HCT116 (cell line): Measurements from ENCODE around the gene BICD1. TPM values are rescaled to one million over a fixed set of nuclear protein-coding genes. Genes with fewer than 3 reads are reported as not detected.

ENCODE experiments used
- ATAC-seq: fragments of 200-7000 bp; cut with Tn5 transposase; 2 replicates; pipeline ENCODE4 v1.9.1; 2020; ENCODE audit warnings: mild to moderate bottlenecking, moderate library complexity
- BruUV-seq: library from RNA; stranded (reverse); fragments of 400-500 nt; replicated peaks from 2 replicates; lab custom pipeline; 2021; lab: Mats Ljungman, UMichigan
- CTCF ChIA-PET: fragments of 300-600 bp; sonication (Branson Sonifier 250); formaldehyde crosslinking; loops from one replicate; lab custom pipeline; 2021; ENCODE audit warnings: antibody characterized with exemption; lab: Charles Lee
- POLR2A ChIA-PET: fragments of 300-600, 350-600 bp; sonication (Branson Sonifier 250); formaldehyde crosslinking; loops from one replicate; lab custom pipeline; 2021; ENCODE audit warnings: antibody characterized with exemption; lab: Charles Lee
- RAD21 ChIA-PET, 2 experiments: fragments of 300-600 bp; sonication (Branson Sonifier 250); formaldehyde crosslinking; loops; one replicate each; lab custom pipeline; 2023; ENCODE audit warnings: low total read pairs in 2 of 2; ENCODE audit not compliant: uncharacterized antibody in 2 of 2, unreplicated experiment in 2 of 2, low non-redundant PET in 1 of 2; lab: Charles Lee
- DNase-seq: peaks from one replicate; pipeline ENCODE4 v3.0.0-alpha.2; 2010; ENCODE audit warnings: low read depth, low spot score
- H2AFZ ChIP-seq: fragments of 200-600 bp; shearing (Covaris generic), sonication (generic); 2 replicates; pipeline ENCODE4 v1.6.1; 2017; ENCODE audit warnings: low read depth, mixed run types, mixed read lengths, antibody characterized with exemption, low read length; ENCODE audit not compliant: poor library complexity, severe bottlenecking
- H3K27ac ChIP-seq: 2 replicates; pipeline ENCODE4 v1.5.1; 2012; ENCODE audit warnings: low read depth, low read length
- H3K27me3 ChIP-seq: fragments of 200-600 bp; sonication (generic); 2 replicates; pipeline ENCODE4 v1.6.1; 2016; ENCODE audit warnings: mixed run types, low read length, mixed read lengths; ENCODE audit not compliant: insufficient read depth
- H3K36me3 ChIP-seq, 2 experiments: fragments of 200-500 bp in 1 of 2; fragments of 200-600 bp in 1 of 2; sonication (Bioruptor generic) in 1 of 2; sonication (generic) in 1 of 2; 2 replicates each; pipeline versions ENCODE4 v1.5.1 to v1.6.1; 2014 to 2016; ENCODE audit warnings: low read length in 2 of 2, inconsistent platforms in 1 of 2, mixed read lengths in 1 of 2, mixed run types in 1 of 2; ENCODE audit not compliant: insufficient read depth in 2 of 2, control insufficient read depth in 1 of 2
- H3K4me1 ChIP-seq, 2 experiments: fragments of 200-600 bp in 1 of 2; sonication (generic) in 1 of 2; 2 replicates each; pipeline versions ENCODE4 v1.5.1 to v1.6.1; 2012 to 2017; ENCODE audit warnings: low read length in 2 of 2, inconsistent platforms in 1 of 2, mild to moderate bottlenecking in 1 of 2, mixed read lengths in 1 of 2, mixed run types in 1 of 2, moderate library complexity in 1 of 2; ENCODE audit not compliant: insufficient read depth in 2 of 2, control insufficient read depth in 1 of 2
- H3K4me2 ChIP-seq: fragments of 200-600 bp; sonication (generic); 2 replicates; pipeline ENCODE4 v1.6.1; 2017; ENCODE audit warnings: mixed run types, low read length, mixed read lengths
- H3K4me3 ChIP-seq, 2 experiments: fragments of 200-600 bp in 1 of 2; sonication (generic) in 1 of 2; replicated peaks in 1 of 2; 2 replicates each; pipeline ENCODE4 v1.5.1; 2011 to 2016; ENCODE audit warnings: low read length in 2 of 2, control low read depth in 1 of 2, low read depth in 1 of 2, mild to moderate bottlenecking in 1 of 2, mixed read lengths in 1 of 2, mixed run types in 1 of 2
- H3K79me2 ChIP-seq: fragments of 200-600 bp; sonication (generic); 2 replicates; pipeline ENCODE4 v1.6.1; 2017; ENCODE audit warnings: mild to moderate bottlenecking, mixed run types, low read length, moderate library complexity, mixed read lengths; ENCODE audit not compliant: insufficient read depth
- H3K9ac ChIP-seq: fragments of 200-600 bp; sonication (generic); 2 replicates; pipeline ENCODE4 v1.6.1; 2016; ENCODE audit warnings: low read length, mixed read lengths
- H3K9me2 ChIP-seq: fragments of 200-600 bp; sonication (generic), shearing (Covaris generic); 2 replicates; pipeline ENCODE4 v1.6.1; 2017; ENCODE audit warnings: mixed run types, mild to moderate bottlenecking, moderate library complexity; ENCODE audit not compliant: insufficient read depth
- H3K9me3 ChIP-seq, 2 experiments: fragments of 200-500 bp in 1 of 2; fragments of 200-600 bp in 1 of 2; sonication (Bioruptor generic) in 1 of 2; sonication (generic) in 1 of 2; 2 replicates each; pipeline ENCODE4 v1.6.1; 2014 to 2017; ENCODE audit warnings: low read length in 2 of 2, mixed read lengths in 2 of 2, inconsistent platforms in 1 of 2, low read depth in 1 of 2, mild to moderate bottlenecking in 1 of 2, mixed run types in 1 of 2, moderate library complexity in 1 of 2; ENCODE audit not compliant: control insufficient read depth in 1 of 2, insufficient read depth in 1 of 2
- H4K20me1 ChIP-seq: fragments of 200-600 bp; sonication (generic), shearing (Covaris generic); 2 replicates; pipeline ENCODE4 v1.6.1; 2017; ENCODE audit warnings: mixed run types, mild to moderate bottlenecking, moderate library complexity; ENCODE audit not compliant: insufficient read depth
- ATF3 ChIP-seq: IDR thresholded peaks from 2 replicates; pipeline ENCODE4 v1.6.1; 2012
- CTCF ChIP-seq, 3 experiments: fragments of 200-600 bp in 1 of 3; sonication (generic) in 1 of 3; IDR thresholded peaks in 2 of 3; conservative IDR thresholded peaks in 1 of 3; 2 replicates each; pipeline ENCODE4 v1.5.1; 2012 to 2017; ENCODE audit warnings: low read depth in 2 of 3, low read length in 2 of 3, antibody characterized with exemption in 1 of 3, borderline replicate concordance in 1 of 3, control low read depth in 1 of 3, mild to moderate bottlenecking in 1 of 3, mixed read lengths in 1 of 3, mixed run types in 1 of 3, moderate library complexity in 1 of 3; ENCODE audit not compliant: insufficient read depth in 1 of 3
- EGR1 ChIP-seq: IDR thresholded peaks from 2 replicates; pipeline ENCODE4 v1.6.1; 2012; ENCODE audit warnings: low read depth
- ELF1 ChIP-seq: IDR thresholded peaks from 2 replicates; pipeline ENCODE4 v1.6.1; 2012; ENCODE audit warnings: low read depth, borderline replicate concordance
- EZH2phosphoT487 ChIP-seq: fragments of 200-600 bp; IDR thresholded peaks from 2 replicates; pipeline ENCODE4 v1.6.1; 2018; ENCODE audit warnings: antibody characterized with exemption, borderline replicate concordance
- FOSL1 ChIP-seq: IDR thresholded peaks from 2 replicates; pipeline ENCODE4 v1.6.1; 2012; ENCODE audit warnings: low read depth
- JUND ChIP-seq: IDR thresholded peaks from 2 replicates; pipeline ENCODE4 v1.6.1; 2012
- MAX ChIP-seq: IDR thresholded peaks from 2 replicates; pipeline ENCODE4 v1.6.1; 2012
- POLR2A ChIP-seq: IDR thresholded peaks from 2 replicates; pipeline ENCODE4 v1.7.0; 2011; ENCODE audit warnings: borderline replicate concordance; ENCODE audit not compliant: insufficient read depth, insufficient read length; ENCODE audit errors: extremely low read depth
- RAD21 ChIP-seq: IDR thresholded peaks from 2 replicates; pipeline ENCODE4 v1.6.1; 2012; ENCODE audit warnings: low read depth, mild to moderate bottlenecking
- SIN3A ChIP-seq: IDR thresholded peaks from 2 replicates; pipeline ENCODE4 v1.6.1; 2012; ENCODE audit warnings: low read depth
- SP1 ChIP-seq: IDR thresholded peaks from 2 replicates; pipeline ENCODE4 v1.6.1; 2012; ENCODE audit warnings: low read depth
- SRF ChIP-seq: IDR thresholded peaks from 2 replicates; pipeline ENCODE4 v1.6.1; 2012; ENCODE audit warnings: low read depth
- intact Hi-C: fragments of 100-400 bp; cut with micrococcal nuclease; formaldehyde crosslinking; loops from 2 replicates; pipeline ENCODE4 v1.10.0; 2022
- total RNA-seq: library from RNA; stranded (reverse); gene quantifications from one replicate; pipeline ENCODE4 v1.2.1, GENCODE V29; 2021; ENCODE audit not compliant: unreplicated experiment
- TF ChIP-seq, protein P1 (sequence below): IDR thresholded peaks from 2 replicates; pipeline ENCODE4 v1.6.1; 2012; ENCODE audit warnings: low read depth

The BICD1 gene
- total RNA-seq, 1 experiment from 2014 or later: 32.5 TPM

- ChIA-PET POLR2A (no interaction called here), RAD21 (no interaction called here), CTCF (interaction anchor here (0.9 to 1.0 kb wide), 2 partner anchors 412 to 690 kb away, joined by 3 to 5 read pairs; partner anchors contain the start of gene YARS2)
- H3K27me3 ChIP-seq: no peaks in the 10 kb centered on the region
- no peak overlapping the region for H3K9ac ChIP-seq
- H3K9me2 ChIP-seq: no peaks in the 10 kb centered on the region
- no peak for TF ChIP-seq ELF1
- no peak for TF ChIP-seq POLR2A
- no peak for TF ChIP-seq SP1
- no peak for TF ChIP-seq FOSL1
- TF ChIP-seq EGR1: no peak
- no peak for TF ChIP-seq MAX
- TF ChIP-seq SRF: no peak
- no peak for TF ChIP-seq RAD21
- intact Hi-C loops: no loop called here
- H3K4me2 ChIP-seq: no peak overlapping the region
- H3K4me3 ChIP-seq: no peak overlapping the region
- peaks cover 0 to 4% of the 10 kb centered on the region in 2 experiments; a peak in 1 of 4 replicates for H3K36me3 ChIP-seq
- DNase-seq (no peak), ATAC-seq (no peak)
- no TSS peak for BruUV-seq
- H3K9me3 ChIP-seq: no peaks in the 10 kb centered on the region
- no peak overlapping the region for H2AFZ ChIP-seq
- H3K4me1 ChIP-seq: no peaks in the 10 kb centered on the region
- H3K27ac ChIP-seq: no peak overlapping the region
- H4K20me1 ChIP-seq: no peaks in the 10 kb centered on the region
- no peaks in the 10 kb centered on the region for H3K79me2 ChIP-seq
Measured at GRCh38 chr12:32343496-32343895, 236.8 kb downstream of the BICD1 start.

DNA sequence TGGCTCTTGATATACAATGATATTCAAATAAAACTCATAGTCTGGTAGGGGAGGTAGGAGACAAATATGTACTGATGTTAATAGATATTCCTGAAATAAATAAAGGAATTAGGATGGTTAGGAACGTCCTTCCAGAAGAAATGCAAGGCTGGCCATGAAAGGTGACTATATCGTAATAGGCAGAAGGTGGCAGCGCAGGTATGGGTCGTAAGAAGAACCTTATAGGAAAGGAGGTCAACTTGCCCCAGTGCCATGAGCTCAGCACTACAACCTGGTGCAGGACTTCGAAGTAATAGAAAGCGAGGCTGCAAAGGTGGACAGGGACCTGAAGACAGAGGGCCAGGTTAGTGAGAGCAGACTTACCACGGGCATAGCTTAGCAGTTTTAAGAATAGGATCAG, 237.4 kb downstream of the BICD1 start:
- H3K9ac ChIP-seq: no peak overlapping the region
- no peaks in the 10 kb centered on the region for H3K79me2 ChIP-seq
- no peak overlapping the region for H3K4me2 ChIP-seq
- no peaks in the 10 kb centered on the region for H3K9me2 ChIP-seq
- DNase-seq: no peak
- H2AFZ ChIP-seq: no peak overlapping the region
- no peak overlapping the region for H3K4me3 ChIP-seq
- intact Hi-C loops: no loop called here
- ChIA-PET POLR2A (no interaction called here), RAD21 (no interaction called here), CTCF (interaction anchor here (0.9 to 1.0 kb wide), 2 partner anchors 411 to 691 kb away, joined by 3 to 5 read pairs; partner anchors contain the start of gene YARS2)
- peak; percentile 76 for ATAC-seq
- H3K9me3 ChIP-seq: no peaks in the 10 kb centered on the region
- H3K4me1 ChIP-seq: no peaks in the 10 kb centered on the region
- no peaks in the 10 kb centered on the region; a peak in 1 of 4 replicates for H3K36me3 ChIP-seq
- TF ChIP-seq SRF: no peak
- TF ChIP-seq JUND: no peak
- no peak for TF ChIP-seq SIN3A
- peak; percentile 40 for TF ChIP-seq RAD21
- TF ChIP-seq, protein P1, sequence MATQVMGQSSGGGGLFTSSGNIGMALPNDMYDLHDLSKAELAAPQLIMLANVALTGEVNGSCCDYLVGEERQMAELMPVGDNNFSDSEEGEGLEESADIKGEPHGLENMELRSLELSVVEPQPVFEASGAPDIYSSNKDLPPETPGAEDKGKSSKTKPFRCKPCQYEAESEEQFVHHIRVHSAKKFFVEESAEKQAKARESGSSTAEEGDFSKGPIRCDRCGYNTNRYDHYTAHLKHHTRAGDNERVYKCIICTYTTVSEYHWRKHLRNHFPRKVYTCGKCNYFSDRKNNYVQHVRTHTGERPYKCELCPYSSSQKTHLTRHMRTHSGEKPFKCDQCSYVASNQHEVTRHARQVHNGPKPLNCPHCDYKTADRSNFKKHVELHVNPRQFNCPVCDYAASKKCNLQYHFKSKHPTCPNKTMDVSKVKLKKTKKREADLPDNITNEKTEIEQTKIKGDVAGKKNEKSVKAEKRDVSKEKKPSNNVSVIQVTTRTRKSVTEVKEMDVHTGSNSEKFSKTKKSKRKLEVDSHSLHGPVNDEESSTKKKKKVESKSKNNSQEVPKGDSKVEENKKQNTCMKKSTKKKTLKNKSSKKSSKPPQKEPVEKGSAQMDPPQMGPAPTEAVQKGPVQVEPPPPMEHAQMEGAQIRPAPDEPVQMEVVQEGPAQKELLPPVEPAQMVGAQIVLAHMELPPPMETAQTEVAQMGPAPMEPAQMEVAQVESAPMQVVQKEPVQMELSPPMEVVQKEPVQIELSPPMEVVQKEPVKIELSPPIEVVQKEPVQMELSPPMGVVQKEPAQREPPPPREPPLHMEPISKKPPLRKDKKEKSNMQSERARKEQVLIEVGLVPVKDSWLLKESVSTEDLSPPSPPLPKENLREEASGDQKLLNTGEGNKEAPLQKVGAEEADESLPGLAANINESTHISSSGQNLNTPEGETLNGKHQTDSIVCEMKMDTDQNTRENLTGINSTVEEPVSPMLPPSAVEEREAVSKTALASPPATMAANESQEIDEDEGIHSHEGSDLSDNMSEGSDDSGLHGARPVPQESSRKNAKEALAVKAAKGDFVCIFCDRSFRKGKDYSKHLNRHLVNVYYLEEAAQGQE: no peak
- TF ChIP-seq SP1: no peak
- peak; percentile 12 to 28 (median 15); a peak in 3 of 6 replicates for TF ChIP-seq CTCF (IDR thresholded peaks at IDR 0.05 in 2 of 3, conservative IDR thresholded peaks at IDR 0.05 in 1 of 3; ENCODE audit: borderline replicate concordance in 1 of 3, insufficient read depth in 1 of 3, low read depth in 2 of 3, low read length in 2 of 3)
- TF ChIP-seq ATF3: no peak
- TF ChIP-seq EZH2phosphoT487: no peak
- no peaks in the 10 kb centered on the region for H4K20me1 ChIP-seq
- no TSS peak for BruUV-seq
- no peak overlapping the region for H3K27ac ChIP-seq
- H3K27me3 ChIP-seq: no peaks in the 10 kb centered on the region
